ENCODE results near the gene STAT5B. TPM values are rescaled to one million over a fixed set of nuclear protein-coding genes. Genes with fewer than 3 reads are reported as not detected.
A peak's percentile ranks its signal among the peaks of the same experiment; 100 is the strongest.

STAT5B gene
- total and polyA plus RNA-seq, 2 of the 13 experiments (the other 11 are each of a cell fraction or from before 2014, with no cell fraction given): 21.0 to 42.8 TPM

DNA sequence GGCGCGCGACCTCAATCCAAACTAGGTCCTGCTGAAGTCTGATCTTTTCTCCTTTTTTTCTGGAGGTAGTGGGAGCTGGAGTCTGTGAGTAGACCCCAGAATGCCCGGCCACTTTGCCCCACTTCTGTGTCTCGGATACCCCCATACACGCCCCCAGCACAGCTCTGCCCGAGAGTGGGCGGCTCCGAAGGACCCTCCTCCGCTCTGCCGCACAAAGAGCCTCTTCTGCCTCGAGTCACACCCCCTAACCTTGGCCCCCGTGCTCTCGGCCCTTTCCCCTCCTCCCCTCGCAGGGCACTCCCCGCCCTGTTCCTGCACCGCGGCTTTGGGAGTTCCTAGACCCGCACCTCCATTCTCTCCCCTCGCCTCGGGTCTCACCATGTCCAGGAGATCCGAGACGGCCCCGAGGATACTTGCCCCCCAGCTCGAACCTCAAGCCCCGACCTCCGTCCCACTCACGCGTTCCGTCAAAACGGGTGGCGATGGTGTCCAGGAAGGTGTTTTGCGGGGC, 95.7 kb downstream of the STAT5B start (continued):
- TF ChIP-seq, protein P1, sequence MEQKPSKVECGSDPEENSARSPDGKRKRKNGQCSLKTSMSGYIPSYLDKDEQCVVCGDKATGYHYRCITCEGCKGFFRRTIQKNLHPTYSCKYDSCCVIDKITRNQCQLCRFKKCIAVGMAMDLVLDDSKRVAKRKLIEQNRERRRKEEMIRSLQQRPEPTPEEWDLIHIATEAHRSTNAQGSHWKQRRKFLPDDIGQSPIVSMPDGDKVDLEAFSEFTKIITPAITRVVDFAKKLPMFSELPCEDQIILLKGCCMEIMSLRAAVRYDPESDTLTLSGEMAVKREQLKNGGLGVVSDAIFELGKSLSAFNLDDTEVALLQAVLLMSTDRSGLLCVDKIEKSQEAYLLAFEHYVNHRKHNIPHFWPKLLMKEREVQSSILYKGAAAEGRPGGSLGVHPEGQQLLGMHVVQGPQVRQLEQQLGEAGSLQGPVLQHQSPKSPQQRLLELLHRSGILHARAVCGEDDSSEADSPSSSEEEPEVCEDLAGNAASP (CRISPR knock-in tag; IDR thresholded peaks at IDR 0.05; ENCODE audit: borderline replicate concordance): no peak
- TF ChIP-seq ZBTB7A (CRISPR knock-in tag; IDR thresholded peaks at IDR 0.05) (no peak), ZNF558 (CRISPR knock-in tag; IDR thresholded peaks at IDR 0.05; ENCODE audit: borderline replicate concordance) (no peak; the same call in 1 of the 2 replicates), SMAD1 (CRISPR knock-in tag; IDR thresholded peaks at IDR 0.05; ENCODE audit: borderline replicate concordance, low read depth) (no peak), SAP130 (CRISPR knock-in tag; IDR thresholded peaks at IDR 0.05; ENCODE audit: low read depth) (no peak), NFE2L1 (CRISPR knock-in tag; IDR thresholded peaks at IDR 0.05; ENCODE audit: borderline replicate concordance) (no peak), ZNF83 (CRISPR knock-in tag; IDR thresholded peaks at IDR 0.05; ENCODE audit: borderline replicate concordance) (no peak), LCORL (IDR thresholded peaks at IDR 0.05) (no peak), LCORL (CRISPR knock-in tag; IDR thresholded peaks at IDR 0.05) (0 out of 2 replicates have a peak, but pooled peaks have one; percentile 9)
- TF ChIP-seq, protein P2, sequence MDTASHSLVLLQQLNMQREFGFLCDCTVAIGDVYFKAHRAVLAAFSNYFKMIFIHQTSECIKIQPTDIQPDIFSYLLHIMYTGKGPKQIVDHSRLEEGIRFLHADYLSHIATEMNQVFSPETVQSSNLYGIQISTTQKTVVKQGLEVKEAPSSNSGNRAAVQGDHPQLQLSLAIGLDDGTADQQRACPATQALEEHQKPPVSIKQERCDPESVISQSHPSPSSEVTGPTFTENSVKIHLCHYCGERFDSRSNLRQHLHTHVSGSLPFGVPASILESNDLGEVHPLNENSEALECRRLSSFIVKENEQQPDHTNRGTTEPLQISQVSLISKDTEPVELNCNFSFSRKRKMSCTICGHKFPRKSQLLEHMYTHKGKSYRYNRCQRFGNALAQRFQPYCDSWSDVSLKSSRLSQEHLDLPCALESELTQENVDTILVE (CRISPR knock-in tag; IDR thresholded peaks at IDR 0.05): no peak
- TF ChIP-seq, protein P3, sequence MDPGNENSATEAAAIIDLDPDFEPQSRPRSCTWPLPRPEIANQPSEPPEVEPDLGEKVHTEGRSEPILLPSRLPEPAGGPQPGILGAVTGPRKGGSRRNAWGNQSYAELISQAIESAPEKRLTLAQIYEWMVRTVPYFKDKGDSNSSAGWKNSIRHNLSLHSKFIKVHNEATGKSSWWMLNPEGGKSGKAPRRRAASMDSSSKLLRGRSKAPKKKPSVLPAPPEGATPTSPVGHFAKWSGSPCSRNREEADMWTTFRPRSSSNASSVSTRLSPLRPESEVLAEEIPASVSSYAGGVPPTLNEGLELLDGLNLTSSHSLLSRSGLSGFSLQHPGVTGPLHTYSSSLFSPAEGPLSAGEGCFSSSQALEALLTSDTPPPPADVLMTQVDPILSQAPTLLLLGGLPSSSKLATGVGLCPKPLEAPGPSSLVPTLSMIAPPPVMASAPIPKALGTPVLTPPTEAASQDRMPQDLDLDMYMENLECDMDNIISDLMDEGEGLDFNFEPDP (CRISPR knock-in tag; conservative IDR thresholded peaks at IDR 0.05): no peak
- TF ChIP-seq, protein P4, sequence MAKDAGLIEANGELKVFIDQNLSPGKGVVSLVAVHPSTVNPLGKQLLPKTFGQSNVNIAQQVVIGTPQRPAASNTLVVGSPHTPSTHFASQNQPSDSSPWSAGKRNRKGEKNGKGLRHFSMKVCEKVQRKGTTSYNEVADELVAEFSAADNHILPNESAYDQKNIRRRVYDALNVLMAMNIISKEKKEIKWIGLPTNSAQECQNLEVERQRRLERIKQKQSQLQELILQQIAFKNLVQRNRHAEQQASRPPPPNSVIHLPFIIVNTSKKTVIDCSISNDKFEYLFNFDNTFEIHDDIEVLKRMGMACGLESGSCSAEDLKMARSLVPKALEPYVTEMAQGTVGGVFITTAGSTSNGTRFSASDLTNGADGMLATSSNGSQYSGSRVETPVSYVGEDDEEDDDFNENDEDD (CRISPR knock-in tag; IDR thresholded peaks at IDR 0.05; ENCODE audit: borderline replicate concordance): no peak
- TF ChIP-seq, protein P5, sequence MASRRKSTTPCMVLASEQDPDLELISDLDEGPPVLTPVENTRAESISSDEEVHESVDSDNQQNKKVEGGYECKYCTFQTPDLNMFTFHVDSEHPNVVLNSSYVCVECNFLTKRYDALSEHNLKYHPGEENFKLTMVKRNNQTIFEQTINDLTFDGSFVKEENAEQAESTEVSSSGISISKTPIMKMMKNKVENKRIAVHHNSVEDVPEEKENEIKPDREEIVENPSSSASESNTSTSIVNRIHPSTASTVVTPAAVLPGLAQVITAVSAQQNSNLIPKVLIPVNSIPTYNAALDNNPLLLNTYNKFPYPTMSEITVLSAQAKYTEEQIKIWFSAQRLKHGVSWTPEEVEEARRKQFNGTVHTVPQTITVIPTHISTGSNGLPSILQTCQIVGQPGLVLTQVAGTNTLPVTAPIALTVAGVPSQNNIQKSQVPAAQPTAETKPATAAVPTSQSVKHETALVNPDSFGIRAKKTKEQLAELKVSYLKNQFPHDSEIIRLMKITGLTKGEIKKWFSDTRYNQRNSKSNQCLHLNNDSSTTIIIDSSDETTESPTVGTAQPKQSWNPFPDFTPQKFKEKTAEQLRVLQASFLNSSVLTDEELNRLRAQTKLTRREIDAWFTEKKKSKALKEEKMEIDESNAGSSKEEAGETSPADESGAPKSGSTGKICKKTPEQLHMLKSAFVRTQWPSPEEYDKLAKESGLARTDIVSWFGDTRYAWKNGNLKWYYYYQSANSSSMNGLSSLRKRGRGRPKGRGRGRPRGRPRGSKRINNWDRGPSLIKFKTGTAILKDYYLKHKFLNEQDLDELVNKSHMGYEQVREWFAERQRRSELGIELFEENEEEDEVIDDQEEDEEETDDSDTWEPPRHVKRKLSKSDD (CRISPR knock-in tag; IDR thresholded peaks at IDR 0.05; ENCODE audit: low read depth): no peak
- TF ChIP-seq, protein P6, sequence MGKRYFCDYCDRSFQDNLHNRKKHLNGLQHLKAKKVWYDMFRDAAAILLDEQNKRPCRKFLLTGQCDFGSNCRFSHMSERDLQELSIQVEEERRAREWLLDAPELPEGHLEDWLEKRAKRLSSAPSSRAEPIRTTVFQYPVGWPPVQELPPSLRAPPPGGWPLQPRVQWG (CRISPR knock-in tag; IDR thresholded peaks at IDR 0.05; ENCODE audit: borderline replicate concordance, low read depth): peak; percentile 30; the same call in 1 of the 2 replicates
- TF ChIP-seq, protein P7, sequence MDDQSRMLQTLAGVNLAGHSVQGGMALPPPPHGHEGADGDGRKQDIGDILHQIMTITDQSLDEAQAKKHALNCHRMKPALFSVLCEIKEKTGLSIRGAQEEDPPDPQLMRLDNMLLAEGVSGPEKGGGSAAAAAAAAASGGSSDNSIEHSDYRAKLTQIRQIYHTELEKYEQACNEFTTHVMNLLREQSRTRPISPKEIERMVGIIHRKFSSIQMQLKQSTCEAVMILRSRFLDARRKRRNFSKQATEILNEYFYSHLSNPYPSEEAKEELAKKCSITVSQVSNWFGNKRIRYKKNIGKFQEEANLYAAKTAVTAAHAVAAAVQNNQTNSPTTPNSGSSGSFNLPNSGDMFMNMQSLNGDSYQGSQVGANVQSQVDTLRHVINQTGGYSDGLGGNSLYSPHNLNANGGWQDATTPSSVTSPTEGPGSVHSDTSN (CRISPR knock-in tag; IDR thresholded peaks at IDR 0.05; ENCODE audit: borderline replicate concordance): no peak
- TF ChIP-seq, protein P8, sequence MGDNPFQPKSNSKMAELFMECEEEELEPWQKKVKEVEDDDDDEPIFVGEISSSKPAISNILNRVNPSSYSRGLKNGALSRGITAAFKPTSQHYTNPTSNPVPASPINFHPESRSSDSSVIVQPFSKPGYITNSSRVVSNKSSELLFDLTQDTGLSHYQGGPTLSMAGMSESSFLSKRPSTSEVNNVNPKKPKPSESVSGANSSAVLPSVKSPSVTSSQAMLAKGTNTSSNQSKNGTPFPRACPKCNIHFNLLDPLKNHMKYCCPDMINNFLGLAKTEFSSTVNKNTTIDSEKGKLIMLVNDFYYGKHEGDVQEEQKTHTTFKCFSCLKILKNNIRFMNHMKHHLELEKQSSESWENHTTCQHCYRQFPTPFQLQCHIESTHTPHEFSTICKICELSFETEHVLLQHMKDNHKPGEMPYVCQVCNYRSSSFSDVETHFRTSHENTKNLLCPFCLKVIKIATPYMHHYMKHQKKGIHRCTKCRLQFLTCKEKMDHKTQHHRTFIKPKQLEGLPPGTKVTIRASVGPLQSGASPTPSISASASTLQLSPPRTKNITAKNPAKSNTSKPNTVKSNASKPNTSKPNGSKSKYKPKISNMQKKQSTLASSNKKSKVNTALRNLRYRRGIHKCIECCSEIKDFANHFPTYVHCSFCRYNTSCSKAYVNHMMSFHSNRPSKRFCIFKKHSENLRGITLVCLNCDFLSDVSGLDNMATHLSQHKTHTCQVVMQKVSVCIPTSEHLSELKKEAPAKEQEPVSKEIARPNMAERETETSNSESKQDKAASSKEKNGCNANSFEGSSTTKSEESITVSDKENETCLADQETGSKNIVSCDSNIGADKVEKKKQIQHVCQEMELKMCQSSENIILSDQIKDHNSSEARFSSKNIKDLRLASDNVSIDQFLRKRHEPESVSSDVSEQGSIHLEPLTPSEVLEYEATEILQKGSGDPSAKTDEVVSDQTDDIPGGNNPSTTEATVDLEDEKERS (CRISPR knock-in tag; IDR thresholded peaks at IDR 0.05): no peak
